GM19240 (cell line): ENCODE data around the gene GRM8.

Experiments
- DNase-seq: peaks from one replicate; pipeline ENCODE4 v3.0.0; 2011; ENCODE audit warnings: low spot score; ENCODE audit not compliant: insufficient read length

Gene GRM8

GRCh38 chr7:127252778-127253280, at the start of gene GRM8:
Gene GRM8, minus strand, starts transcription at chr7:127252941.
- DNase-seq: no peak

GRCh38 chr7:127290801-127291361, 38.1 kb upstream of the GRM8 start:
- DNase-seq: no peak

DNA sequence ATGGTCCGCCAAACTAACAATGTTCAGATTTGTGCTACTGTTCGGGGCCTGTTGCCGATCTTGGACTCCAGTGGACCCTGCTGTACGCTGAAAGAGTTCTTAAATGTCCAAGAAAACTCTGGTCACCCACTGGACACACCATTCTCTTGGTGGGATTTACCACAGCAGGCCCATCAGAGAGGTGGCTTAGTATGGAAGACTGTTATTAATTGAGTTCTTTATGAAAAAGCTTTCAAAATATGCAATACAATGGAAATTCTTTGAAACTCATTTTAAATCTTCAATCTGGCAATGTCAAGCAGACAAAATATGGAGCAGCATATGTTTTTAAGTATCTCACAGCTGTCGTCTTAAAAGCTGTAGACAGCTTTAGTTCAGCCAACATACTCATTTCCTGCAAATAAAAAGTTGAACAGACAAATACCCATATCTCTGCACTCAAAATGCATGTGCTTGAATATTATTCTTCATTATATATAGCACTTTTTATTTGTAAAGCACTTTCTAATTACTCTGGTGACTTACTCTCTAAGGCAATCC, 37.4 kb upstream of the GRM8 start:
- DNase-seq: no peak

- no peak for DNase-seq
Measured at GRCh38 chr7:127287133-127287532, 34.4 kb upstream of the GRM8 start.

- DNase-seq: no peak
Measured at GRCh38 chr7:127270093-127270492, 17.4 kb upstream of the GRM8 start.

DNA sequence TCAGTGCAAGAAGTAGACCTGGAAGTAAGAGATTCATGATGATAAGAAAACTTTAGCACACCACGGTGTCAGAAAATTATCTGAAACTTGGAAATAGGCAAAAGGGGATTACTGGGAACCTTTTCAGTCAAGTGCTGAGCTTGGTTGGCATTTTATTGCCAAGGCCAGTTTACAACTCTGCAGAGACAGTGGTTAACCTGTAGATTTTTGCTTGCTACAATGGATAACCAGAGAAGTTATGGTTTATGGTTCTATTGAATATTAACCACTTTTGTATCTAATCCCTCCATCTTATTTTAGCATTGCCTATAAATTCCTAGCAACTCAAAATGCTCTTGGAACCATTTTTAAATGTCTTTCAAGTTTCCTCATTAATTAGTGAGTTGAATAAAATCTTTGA, 13.3 kb upstream of the GRM8 start:
- DNase-seq: no peak

DNA sequence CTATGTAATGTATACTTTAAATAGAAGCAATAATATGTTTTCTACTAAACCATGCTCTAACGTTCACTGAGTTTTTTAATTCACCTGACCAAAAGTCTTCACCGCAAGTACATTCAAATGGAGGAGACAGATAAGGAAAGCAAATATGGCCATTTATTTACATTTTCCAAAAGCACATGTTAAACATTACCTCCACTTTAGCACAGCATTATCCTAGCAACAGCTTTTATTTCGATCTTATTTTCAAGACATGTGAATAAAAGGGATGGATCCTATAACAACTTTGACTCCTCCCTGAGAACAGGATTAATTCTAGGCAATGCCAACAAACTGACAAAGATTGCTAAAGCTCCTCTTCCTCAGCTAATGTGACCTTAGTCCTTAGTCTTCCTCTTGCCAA, 11.5 kb upstream of the GRM8 start:
- DNase-seq: no peak

DNA sequence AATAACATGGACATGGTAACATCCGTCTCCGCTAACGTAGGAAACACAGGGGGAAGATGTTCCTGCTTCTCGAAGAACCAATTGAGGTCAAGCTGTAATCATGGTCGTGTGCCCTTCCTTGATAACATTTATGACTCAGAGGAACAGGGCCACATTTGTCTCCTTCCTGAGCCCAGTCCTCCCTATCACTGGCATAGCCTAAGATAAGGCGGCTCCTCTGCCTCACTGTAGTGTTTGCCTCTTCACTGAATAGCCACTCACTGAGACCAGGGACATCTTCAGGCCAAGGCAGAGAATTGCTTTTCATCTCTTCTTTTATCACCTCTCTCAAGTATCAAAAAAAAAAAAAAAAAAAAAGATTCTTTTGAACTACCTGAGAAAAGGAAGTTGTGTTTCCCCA, 5.4 kb upstream of the GRM8 start:
- DNase-seq: no peak

DNA sequence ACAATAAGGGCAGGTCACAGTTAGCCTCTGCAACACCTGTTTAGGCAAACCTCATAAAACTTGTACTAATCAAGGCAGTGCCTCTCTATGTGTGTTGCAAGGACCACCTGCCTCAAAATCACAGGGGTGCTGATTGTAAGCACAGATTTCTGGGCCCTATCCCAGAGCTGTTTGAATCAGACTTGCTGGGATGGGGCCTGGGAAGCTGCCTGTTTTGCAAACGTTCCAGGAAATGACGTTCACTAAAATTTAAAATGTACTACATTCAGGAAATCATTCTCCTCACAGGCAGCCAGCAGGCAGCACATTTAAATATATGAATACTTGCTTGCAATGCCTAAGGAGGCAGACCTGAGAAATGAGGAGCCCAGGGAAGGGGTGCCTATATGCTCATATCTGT, 4.3 kb upstream of the GRM8 start:
- no peak for DNase-seq

- DNase-seq: no peak
Measured at GRCh38 chr7:127256041-127256725, 3.4 kb upstream of the GRM8 start.

- DNase-seq: no peak
Measured at GRCh38 chr7:127254163-127254684, 1.5 kb upstream of the GRM8 start.

GRCh38 chr7:127253281-127254162, 781 bp upstream of the GRM8 start:
- DNase-seq: peak; percentile 23

GRCh38 chr7:127252377-127252713, 396 bp downstream of the GRM8 start:
- no peak for DNase-seq

GRCh38 chr7:127251465-127252376, 1.0 kb downstream of the GRM8 start:
- no peak for DNase-seq

DNA sequence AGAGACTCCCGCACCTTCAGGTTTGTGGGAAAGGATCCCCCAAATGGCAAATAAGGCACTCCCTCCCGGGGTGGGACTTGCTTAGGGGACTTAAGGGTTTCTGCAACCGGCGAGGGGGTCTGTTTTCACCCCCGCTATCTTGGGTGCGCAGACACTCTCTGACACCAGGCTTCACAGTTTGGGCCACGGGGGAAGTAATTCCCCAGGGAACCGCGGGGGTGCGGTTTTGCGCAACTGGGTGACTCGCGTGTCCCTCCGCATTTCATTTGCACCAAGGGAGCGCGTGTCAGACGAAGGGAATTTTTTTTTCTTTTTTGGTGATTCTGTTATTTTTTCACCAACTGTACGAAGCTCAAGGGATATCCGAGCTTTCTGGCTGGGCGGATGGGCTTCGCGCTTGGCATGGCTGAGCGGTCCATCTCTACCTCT, 1.7 kb downstream of the GRM8 start:
- DNase-seq: no peak

- DNase-seq: no peak
Measured at GRCh38 chr7:127250312-127251035, 2.3 kb downstream of the GRM8 start.

DNA sequence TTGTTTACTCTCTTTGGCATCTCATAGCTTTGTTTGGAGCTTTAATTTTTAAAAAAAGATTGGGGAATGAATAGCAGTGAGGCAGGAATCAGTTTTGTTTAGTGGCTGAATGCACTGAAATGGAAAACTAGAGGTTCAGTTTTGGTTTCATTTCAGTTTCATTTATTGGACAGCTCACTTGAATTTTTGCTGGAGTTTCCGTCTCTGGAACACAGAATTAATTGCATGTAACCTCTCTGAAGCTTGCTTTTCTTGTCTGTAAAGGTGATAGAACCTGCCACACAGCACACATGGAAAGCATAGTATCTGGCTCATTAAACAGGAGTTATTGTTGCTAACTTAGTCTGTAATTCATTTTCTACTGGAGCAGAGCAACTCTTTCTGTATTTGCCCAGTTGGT, 7.1 kb downstream of the GRM8 start:
- DNase-seq: no peak

DNA sequence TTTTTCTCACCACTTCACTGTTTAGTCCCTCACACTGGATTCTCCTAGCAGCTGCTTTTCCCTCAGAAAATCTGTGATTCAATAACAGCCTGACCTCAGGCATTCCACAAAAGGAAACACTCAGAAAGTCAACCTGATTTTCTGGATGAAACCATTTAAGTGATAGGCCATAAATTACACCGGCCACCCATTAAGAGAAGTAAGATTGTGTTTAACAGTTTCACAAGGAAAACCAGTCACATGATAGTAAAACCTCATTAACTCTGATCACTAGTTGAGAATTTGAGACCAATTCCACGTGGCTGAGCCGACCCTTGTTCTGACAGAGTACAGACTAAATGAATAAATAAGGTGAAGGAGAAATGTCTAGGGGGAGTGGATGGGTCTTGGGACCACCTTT, 7.7 kb downstream of the GRM8 start:
- DNase-seq: no peak

DNA sequence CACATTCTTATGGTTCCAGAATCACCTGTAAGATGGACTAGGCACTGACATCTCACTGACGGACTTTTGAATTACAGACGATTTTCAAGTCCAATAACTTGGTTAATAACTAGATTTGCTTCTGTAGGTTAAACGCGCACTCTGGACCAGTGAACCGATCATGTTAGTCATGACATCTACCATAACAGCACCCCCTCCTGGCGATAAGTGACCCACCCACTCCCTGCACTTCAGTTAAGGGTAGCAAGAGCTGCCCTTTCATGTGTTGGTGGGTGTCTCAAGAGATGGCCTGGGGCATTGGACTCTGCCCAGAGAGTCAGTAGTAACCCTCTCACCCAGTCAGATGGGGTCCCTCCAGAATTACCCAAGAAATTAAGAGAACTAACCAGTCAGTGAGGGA, 12.9 kb downstream of the GRM8 start:
- no peak for DNase-seq

GRCh38 chr7:127233630-127234029, 19.1 kb downstream of the GRM8 start:
- DNase-seq: no peak
